GM21360 (cell line): ENCODE results near the gene RGS17.
A peak's percentile ranks its signal among the peaks of the same experiment; 100 is the strongest.
"Not testable (repeated sequence)": the region's sequence is repeated elsewhere in the genome, so short reads cannot be mapped to it uniquely, and the experiment has no call there.

Source experiments
- ATAC-seq: cut with Tn5 transposase; IDR thresholded peaks from one replicate; pipeline ENCODE4 v1.9.1; 2021; ENCODE audit warnings: mild to moderate bottlenecking, moderate library complexity; ENCODE audit not compliant: unreplicated experiment

RGS17 gene

DNA sequence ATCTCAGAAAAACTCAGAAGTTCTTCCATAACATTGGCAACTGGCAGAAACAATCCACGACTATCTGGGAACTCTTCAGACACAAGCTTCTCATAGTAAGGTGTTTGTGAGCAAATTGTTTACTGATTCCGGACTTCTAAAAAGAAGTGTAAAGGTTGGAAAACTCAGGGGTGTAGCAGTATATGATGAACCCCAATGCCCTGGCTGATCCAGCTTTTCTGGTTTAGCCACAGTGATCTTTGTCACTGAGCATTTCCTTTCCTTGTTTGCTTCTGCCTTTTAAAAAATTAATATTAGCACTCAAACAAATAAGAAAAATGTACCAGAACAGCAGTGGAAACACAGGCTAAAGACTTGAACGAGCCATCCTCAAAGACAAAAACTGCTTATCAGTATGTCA is 4.9 kb downstream of the RGS17 start:
- ATAC-seq, result no peak

DNA sequence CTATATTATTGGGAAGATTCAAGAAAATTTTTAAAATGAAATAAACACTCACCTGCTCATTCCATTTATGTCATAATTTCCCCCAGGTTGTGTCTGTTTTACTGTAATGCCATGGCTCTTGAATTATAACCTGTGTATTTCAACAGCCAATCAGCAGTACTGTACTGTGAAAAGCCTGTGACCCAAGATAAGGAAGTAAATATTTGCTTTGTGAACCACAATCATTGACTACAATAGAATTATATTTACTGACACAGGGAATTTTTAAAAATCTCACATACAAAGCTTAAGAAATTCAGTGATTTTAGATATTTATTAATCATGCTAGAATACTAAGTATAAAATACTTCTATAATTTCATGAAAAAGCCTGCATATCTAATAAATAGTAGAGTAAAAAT is 6.0 kb downstream of the RGS17 start:
- ATAC-seq, result no peak

DNA sequence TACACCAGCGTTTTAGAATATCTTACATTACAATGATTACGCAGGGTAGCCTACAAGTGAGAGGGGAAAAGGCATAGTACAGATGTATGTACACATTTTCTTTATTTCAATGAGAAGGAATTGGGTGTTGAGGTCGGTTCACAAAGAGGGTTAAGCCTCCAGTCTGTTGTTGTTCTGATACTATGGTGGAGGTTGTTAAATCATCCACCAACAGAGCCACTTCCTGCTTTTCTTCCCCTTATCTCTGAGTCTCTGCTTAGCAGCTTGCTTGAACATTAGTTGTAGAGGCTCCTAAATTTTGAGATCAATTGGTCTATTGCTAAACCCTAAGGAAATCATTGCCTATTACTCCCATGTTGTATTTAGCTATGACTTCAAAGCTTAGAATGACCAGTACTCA is 7.3 kb downstream of the RGS17 start:
- ATAC-seq, result no peak

DNA sequence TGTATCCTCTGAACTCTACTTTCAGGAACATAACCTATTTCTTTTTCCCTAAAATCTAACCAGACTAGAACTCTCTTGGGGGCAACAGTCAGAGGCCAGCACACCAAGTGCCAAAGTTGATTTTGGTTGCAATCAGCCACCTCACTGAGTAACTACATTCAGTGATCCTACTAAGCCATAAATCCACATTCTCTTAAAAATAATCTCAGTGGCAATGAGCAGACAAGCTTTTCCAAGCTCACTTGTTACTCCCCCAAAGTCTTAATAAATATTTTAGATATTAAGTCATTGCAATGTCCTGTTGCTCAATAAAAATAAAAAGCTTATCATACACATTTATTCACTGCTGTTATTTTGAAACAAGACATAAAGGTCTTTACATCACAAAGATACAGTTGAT is 9.8 kb downstream of the RGS17 start:
- no peak for ATAC-seq

DNA sequence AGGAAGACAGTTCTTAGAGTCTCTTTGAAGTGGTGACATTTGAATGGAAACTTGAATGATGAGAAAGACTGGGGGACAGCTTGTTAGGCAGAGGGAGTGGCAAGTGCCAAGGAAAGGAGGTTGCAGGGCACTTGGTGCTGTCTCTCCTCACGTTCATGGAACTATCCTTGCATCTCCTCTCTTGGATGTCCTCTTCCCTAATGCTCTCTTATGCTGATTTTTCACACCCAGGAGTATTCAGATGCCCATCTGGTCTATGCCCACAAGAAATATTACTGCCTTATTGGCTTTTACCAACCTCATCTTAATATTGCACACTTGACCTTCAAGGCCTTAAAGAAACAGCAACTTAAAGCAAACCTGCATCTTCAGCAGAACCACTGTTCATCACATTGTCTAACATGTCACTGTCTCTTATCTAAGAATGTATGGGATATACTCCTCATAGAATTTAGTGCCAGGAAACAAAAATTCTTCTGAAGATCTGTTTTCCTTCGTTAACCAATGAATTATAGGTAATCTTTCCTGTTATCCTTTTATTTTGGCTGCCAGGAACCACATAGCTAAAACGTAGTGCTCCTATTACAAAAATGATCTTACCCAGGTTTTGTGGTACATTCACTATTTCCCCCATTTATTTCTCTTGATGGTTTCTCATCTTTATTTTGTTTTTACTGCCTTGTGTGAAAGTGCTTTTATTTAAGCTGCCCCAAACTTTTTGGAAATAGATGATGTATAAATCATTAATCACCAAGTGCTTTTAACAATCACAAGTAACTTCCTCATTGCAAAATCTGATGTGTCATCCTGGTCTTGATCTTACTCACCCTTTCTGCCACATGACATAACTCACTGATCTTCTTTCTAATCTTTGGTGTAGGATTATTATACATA is 12.8 kb downstream of the RGS17 start:
- ATAC-seq, result peak; percentile 98

DNA sequence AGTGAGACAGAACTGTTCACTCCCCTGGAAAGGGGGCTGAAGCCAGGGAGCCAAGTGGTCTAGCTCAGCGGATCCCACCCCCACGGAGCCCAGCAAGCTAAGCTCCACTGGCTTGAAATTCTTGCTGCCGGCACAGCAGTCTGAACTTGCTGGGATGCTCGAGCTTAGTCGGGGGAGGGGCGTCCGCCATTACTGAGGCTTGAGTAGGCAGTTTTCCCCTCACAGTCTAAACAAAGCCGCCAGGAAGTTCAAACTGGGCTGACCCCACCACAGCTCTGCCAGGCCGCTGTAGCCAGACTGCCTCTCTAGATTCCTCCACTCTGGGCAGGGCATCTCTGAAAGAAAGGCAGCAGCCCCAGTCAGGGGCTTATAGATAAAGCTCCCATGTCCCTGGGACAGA is 20.0 kb downstream of the RGS17 start:
- not testable (repeated sequence) for ATAC-seq

DNA sequence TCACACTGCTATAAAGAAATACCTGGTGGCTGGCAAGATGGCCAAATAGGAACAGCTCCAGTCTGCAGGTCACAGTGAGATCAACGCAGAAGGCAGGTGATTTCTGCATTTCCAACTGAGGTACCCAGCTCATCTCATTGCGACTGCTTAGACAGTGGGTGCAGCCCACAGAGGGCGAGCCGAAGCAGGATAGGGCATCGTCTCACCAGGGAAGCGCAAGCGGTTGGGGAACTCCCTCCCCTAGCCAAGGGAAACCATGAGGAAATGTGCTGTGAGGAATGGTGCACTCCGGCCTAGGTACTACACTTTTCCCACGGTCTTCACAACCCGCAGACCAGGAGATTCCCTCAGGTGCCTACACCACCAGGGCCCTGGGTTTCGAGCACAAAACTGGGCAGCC is 20.5 kb downstream of the RGS17 start:
- ATAC-seq, result not testable (repeated sequence)

DNA sequence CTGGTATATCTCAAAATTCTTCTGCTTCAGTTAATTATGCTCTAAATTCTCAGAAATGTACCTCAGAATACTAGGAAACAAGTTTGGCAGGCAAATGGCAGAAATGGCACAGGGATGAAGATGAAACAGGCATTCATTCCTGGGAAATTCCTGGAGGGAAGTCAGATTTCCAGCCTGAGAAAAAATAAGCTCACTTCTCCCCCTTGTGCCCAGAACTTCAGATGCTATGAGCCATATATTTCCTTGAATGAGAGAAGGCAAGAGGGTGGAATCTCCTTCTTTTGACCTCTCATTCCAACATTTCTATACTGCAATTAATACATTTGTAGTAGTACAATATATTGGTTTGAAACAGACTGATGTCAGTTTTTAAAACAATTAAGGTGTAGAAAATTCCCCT is 22.8 kb downstream of the RGS17 start:
- ATAC-seq, result no peak

DNA sequence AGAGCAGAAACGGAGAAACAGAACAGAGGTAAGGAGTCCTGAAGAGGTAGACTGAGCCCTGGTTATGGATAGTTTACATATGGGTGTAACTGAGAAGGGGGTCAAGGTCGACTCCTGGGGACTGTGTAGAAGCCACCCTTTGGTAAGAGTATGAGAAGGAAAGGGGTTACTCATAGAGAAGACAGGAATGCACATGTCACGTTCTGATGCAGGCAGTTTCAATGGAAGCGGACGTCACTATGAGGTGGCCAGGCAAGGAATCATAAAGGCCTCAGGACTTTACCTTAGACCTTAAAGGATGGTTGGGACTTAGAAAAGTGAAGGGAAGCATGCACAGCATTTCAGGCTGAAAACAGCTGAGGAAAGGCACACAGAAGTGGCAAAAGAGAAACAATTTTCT is 25.1 kb downstream of the RGS17 start:
- no peak for ATAC-seq

DNA sequence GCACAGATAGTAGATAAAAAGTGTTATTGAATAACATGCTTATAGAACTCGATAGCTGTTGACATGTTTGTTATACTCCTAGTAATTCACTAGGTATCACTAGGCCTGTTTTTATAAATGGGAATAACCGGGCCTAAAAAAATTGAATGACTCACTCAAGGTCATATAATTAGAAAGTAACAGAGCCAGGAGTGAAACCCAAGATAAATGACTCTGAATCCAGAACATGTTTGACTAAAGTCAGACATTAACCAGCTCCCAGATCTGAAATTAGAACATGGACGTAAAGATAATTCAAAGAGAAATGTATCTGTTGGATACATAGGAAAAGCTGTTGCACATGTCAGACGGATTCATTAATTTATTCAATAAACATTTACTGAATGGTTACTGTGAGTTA is 26.9 kb downstream of the RGS17 start:
- ATAC-seq, result no peak

DNA sequence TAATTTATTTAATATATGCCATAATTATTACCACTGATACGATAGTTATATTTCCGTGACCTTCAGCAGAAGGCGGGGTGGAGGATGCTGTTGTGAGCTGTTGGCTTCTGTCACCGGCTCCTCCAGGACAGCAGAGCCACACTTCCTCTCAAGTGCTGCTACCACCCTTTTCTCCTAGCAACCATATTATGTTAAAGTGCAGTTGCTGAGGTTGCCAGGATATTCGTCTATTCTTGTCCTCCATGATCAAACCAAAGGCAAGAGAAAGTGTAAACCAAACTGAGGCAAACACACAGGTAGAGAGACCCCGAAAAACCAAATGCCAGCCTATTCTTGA is 27.8 kb downstream of the RGS17 start:
- no peak for ATAC-seq

DNA sequence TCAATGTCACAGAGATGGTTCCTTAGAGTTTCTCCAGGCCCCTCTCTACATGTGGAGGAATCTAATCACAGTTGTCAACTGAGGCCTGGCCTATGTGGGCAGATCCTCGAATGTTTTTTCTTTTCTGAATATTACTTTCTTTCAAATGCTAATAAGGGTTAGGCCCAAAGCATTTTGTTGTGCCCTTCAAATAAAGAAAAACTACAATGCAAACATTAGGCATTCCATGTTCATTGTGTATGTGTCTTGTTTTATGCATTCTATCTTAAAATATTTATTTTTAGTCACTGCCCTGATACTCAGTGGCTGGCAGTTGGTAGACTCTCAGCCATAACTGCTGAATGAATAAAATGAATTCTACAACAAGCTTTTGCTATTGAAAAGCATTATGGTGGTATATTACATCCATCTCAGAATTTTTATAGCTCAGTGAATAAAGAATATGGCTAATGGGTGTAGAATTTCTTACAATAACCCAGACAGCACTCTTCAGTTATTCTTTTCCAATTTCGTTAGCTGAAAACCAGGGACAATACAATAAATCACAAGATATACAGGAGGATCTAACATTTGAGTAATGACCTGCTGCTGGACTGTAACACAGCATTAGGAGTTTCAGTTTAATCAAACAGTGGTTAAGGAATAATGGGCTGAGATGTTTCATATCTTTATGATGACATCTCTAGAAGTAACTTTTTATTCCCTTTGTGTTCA is 28.3 kb downstream of the RGS17 start:
- no peak for ATAC-seq

DNA sequence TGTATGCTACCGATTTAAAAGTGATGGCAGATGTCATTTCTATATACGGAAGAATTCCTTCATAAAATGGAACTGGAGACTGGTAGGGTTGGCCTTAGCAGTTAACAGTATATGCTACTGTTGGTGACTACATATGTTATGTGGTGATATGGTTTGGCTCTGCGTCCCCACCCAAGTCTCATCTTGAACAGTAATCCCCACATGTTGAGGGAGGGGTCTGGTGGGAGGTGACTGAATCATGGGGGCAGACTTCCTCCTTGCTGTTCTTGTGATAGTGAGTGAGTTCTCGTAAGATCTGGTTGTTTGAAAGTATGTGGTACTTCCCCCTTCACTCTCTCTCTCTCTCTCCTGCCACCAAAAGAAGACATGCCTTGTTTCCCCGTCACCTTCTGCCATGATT is 29.6 kb downstream of the RGS17 start:
- no peak for ATAC-seq

DNA sequence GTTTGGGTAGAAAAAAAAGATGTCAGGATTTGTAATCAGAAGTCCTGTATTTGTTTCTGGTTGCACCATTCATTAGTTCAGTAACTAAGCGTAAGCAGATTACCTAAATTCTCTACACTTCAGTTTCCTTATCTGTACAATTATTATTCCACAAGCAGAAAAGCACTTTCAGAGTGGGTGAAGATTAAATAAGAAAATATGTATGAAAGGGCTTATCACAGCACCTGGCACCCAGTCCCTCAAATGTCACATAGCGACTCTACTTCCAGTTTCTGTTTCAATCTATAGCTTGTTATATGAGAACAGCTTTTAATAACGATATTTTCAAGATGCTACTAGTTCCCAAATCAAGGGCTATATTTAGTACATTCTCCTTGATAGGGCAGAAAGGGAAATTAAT is 31.4 kb downstream of the RGS17 start:
- ATAC-seq, result peak; percentile 61

DNA sequence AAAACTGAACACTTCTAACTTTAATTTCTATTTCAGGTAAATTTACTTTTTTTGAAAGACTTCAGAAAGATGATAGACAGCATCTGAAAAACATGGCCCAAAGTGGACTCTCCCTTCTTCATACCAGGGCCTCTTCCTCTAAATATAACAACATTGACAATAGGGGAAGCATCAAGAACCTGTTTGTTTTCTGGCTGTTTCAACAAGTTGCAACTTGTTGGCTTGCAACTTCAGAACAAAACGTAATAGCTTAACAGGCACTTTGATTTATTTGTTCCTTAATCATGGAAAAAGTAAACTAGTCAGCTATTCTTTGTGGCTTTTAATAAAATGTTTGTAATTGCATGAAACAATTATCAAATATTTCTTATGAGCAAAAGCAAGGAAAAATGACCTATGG is 34.3 kb downstream of the RGS17 start:
- ATAC-seq, result no peak

DNA sequence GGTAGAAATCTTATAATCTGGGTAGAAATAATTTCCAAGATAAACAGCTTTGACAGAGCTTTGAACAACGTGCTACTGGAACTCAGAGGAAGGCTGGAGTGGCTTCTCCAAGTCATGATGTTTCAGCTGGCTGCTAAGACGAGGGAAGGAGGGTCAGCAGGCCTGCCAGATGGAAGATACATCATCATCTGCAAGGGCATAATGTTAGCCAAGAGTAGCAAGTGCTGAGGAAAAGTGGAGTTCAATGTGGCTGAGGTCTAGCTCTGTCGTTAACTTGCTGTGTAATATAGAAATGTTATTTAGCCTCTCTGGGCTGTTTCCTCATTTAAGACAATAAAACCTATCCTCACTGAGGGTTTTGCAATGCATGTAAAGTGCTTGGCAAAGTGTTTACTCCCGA is 35.1 kb downstream of the RGS17 start:
- ATAC-seq, result no peak

DNA sequence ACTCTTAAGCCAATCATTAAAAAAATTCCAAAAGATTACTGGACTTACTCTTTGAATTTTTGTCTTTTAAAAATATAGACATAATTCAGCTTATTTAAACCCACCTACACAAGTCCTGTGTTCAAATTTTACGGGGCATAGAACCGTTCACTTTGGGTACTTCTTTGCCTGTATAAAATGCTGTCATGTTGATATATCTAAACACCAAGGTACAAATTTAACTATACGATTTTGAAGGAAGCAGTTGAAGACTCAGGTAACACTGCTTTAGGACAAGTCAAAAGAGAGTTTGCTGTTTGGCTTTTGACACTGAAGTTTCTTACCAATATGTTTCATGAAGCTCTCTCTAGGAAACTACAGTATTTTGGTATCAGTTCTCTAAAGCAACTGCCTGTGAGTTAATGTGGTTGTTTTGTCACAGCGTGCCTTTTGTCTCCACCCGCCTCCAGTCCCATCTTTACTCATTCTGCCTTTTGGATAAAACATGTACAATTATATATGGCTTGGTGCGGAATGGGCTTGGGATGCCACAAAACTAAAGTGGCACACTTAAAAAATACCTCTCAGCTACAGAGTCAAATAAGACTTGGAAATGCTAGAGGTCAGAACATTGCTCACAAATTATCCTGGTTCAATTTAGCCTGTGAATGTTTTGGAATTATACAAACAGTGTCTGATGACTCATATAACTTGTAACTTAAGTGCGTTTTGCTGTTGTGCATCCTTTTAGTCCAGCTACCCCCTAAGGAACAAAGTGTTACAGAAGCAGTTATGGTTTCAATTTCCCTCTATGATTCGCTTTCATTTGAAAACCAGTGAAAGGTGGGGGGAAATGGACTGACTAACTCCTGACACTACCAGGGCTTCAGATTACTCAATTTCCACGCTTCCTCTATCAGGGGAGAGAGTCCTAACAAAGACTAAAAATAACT is 38.7 kb downstream of the RGS17 start:
- peak; percentile 86 for ATAC-seq

DNA sequence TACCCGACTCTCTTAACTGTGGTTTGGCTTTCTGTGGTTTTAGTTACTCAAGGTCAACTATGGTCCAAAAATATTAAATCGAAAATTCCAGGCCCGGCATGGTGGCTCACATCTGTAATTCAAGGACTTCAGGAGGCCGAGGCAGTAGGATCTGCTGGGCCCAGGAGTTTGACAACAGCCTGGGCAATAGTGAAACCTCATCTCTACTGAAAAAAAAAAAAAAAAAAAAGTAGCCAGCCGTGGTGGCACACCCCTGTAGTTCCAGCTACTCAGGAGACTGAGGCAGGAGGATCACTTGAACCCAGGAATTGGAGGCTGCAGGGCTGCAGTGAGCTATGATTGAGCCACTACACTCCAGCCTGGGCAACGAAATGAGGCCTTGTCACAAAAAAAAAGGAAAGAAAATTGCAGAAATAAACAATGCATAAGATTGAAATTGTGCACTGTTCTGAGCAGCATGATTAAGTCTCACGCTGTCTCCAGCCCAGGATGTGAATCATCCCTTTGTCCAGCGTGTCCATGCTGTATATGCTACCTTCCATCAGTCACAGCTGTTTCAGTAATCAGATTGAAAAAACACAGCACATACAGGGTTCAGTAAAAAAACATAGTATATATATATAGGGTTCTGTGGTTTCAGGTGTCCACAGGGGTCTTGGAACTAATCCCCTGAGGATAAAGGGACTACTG is 40.7 kb downstream of the RGS17 start:
- ATAC-seq, result no peak

DNA sequence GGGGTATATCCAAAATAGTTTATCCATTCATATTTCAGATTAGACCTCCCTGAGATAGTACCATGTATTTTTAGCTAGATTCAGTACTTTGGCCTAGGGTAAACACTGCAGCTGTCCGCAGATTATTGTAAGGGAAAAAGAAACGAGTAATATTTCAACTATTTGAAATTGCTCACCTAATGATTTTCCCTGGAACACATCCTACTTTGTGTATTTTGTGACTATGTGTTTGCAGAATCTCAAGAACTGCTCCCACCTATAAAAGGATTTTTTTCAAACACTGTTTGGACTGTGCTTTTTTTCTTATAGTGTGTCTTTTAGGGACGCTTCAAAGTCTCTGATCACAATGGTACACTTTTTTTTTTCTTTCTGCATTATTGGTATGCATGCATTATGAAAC is 42.3 kb downstream of the RGS17 start:
- ATAC-seq, result no peak

DNA sequence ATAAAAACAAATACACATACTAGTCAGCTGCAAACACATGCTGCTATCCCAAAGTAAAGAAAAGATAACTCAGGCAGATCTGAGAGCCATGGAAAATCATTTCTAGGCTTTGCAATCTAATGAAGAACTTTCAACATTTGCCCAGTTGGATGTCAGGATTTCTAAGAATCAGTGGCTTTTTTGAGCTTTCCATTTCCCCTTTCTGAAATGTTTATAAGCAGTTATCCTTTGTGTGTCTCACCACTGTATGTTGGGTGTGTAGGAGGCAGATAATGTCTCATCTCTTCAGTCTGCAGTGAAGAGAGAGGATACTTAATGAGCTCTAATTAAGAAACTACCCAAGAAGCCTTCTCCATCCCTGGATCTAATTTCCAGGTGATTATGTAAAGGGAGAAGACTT is 43.6 kb downstream of the RGS17 start:
- ATAC-seq, result no peak
